Calu3 (cell line): ENCODE data around the gene GLIS1. TPM values are rescaled to one million over a fixed set of nuclear protein-coding genes. Genes with fewer than 3 reads are reported as not detected.

ENCODE experiments used
- BruUV-seq: library from RNA; stranded (reverse); fragments of 400-500 nt; replicated peaks from 2 replicates; lab custom pipeline; 2021; lab: Mats Ljungman, UMichigan
- CTCF ChIA-PET: fragments of 300-600 bp; sonication (Branson Sonifier 250); formaldehyde crosslinking; loops from one replicate; lab custom pipeline; 2022; ENCODE audit warnings: antibody characterized with exemption; lab: Charles Lee
- DNase-seq: peaks from one replicate; pipeline ENCODE4 v3.0.0; 2022
- H3K27ac Mint-ChIP-seq: one replicate; pipeline ENCODE4 v1.8.0; 2022; ENCODE audit warnings: mixed read lengths; ENCODE audit not compliant: unreplicated experiment
- H3K27me3 Mint-ChIP-seq: one replicate; pipeline ENCODE4 v1.8.0; 2022; ENCODE audit warnings: mixed read lengths; ENCODE audit not compliant: unreplicated experiment
- H3K36me3 Mint-ChIP-seq: one replicate; pipeline ENCODE4 v1.8.0; 2022; ENCODE audit warnings: mild to moderate bottlenecking, moderate library complexity, mixed read lengths; ENCODE audit not compliant: insufficient read depth, unreplicated experiment
- H3K4me1 Mint-ChIP-seq: one replicate; pipeline ENCODE4 v1.8.0; 2022; ENCODE audit warnings: mild to moderate bottlenecking, low read depth, mixed read lengths; ENCODE audit not compliant: unreplicated experiment
- H3K4me3 Mint-ChIP-seq: one replicate; pipeline ENCODE4 v1.8.0; 2022; ENCODE audit warnings: mild to moderate bottlenecking, low read depth, moderate library complexity, mixed read lengths; ENCODE audit not compliant: unreplicated experiment
- H3K9me3 Mint-ChIP-seq: one replicate; pipeline ENCODE4 v1.8.0; 2022; ENCODE audit warnings: low read depth, mixed read lengths; ENCODE audit not compliant: unreplicated experiment
- intact Hi-C: fragments of 100-400 bp; cut with micrococcal nuclease; formaldehyde crosslinking; loops from one replicate; pipeline ENCODE4 v1.10.0; 2022; ENCODE audit not compliant: unreplicated experiment
- total RNA-seq: library from RNA; stranded (reverse); gene quantifications from 2 replicates; pipeline ENCODE4 v1.2.3, GENCODE V29; 2022
- TF ChIP-seq, protein P1 (sequence below): fragments of 200-600 bp; IDR thresholded peaks from one replicate; pipeline ENCODE4 v1.8.0; 2022; ENCODE audit warnings: antibody characterized with exemption; ENCODE audit not compliant: unreplicated experiment

GLIS1 gene
- total RNA-seq, 1 experiment from 2014 or later, result not detected

- CTCF ChIA-PET, result interaction anchor here (1.2 kb wide), 1 partner anchor 17 kb away, joined by 3 read pairs; no protein-coding TSS in a partner anchor
Observed at GRCh38 chr1:53736290-53736689, 2.7 kb downstream of the GLIS1 start.

GRCh38 chr1:53735681-53736080 lies 3.3 kb downstream of the GLIS1 start:
- no peak for DNase-seq
- peaks cover 75% of the 10 kb centered on the region for H3K27me3 Mint-ChIP-seq
- no peaks in the 10 kb centered on the region for H3K9me3 Mint-ChIP-seq
- CTCF ChIA-PET, result no interaction called here
- intact Hi-C loops, result no loop called here
- no peak overlapping the region for H3K27ac Mint-ChIP-seq
- no peak overlapping the region for H3K4me3 Mint-ChIP-seq
- peaks cover 4% of the 10 kb centered on the region for H3K36me3 Mint-ChIP-seq
- no peaks in the 10 kb centered on the region for H3K4me1 Mint-ChIP-seq
- no TSS peak for BruUV-seq
- TF ChIP-seq, protein P1, sequence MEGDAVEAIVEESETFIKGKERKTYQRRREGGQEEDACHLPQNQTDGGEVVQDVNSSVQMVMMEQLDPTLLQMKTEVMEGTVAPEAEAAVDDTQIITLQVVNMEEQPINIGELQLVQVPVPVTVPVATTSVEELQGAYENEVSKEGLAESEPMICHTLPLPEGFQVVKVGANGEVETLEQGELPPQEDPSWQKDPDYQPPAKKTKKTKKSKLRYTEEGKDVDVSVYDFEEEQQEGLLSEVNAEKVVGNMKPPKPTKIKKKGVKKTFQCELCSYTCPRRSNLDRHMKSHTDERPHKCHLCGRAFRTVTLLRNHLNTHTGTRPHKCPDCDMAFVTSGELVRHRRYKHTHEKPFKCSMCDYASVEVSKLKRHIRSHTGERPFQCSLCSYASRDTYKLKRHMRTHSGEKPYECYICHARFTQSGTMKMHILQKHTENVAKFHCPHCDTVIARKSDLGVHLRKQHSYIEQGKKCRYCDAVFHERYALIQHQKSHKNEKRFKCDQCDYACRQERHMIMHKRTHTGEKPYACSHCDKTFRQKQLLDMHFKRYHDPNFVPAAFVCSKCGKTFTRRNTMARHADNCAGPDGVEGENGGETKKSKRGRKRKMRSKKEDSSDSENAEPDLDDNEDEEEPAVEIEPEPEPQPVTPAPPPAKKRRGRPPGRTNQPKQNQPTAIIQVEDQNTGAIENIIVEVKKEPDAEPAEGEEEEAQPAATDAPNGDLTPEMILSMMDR, result no peak

More at GRCh38 chr1:53736290-53736689, 2.7 kb downstream of the GLIS1 start:
- Mint-ChIP-seq H3K9me3 (no peaks in the 10 kb centered on the region), H3K4me3 (no peak overlapping the region), H3K36me3 (peaks cover 4% of the 10 kb centered on the region), H3K27ac (no peak overlapping the region), H3K27me3 (peaks cover 75% of the 10 kb centered on the region), H3K4me1 (no peaks in the 10 kb centered on the region)
- TF ChIP-seq, protein P1, result no peak
- intact Hi-C loops, result no loop called here
- DNase-seq, result no peak
- BruUV-seq, result no TSS peak

DNA sequence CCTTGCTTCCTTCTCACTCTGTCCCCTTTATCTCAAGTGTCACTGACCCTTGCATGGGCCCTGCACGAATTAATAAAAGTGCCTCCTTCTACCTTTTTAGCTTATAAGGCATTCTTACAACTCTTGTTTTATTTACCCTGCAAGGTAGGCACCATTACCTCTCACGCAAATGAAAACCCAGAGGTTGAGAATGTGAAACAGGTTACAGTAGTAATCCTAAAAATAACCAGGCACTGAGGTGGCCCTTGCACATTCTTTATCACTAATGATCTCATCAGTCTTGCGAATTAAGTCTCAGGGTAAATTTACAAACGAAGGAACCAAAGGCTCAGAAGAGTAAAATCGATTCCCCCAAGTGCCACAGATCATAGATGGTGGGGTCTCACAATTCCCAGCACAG lies 3.7 kb downstream of the GLIS1 start:
- TF ChIP-seq, protein P1, result no peak
- no peak overlapping the region for H3K4me3 Mint-ChIP-seq
- no peaks in the 10 kb centered on the region for H3K4me1 Mint-ChIP-seq
- H3K36me3 Mint-ChIP-seq, result peaks cover 4% of the 10 kb centered on the region
- no TSS peak for BruUV-seq
- no peak overlapping the region for H3K27ac Mint-ChIP-seq
- no peaks in the 10 kb centered on the region for H3K9me3 Mint-ChIP-seq
- CTCF ChIA-PET, result no interaction called here
- intact Hi-C loops, result no loop called here
- H3K27me3 Mint-ChIP-seq, result peaks cover 75% of the 10 kb centered on the region
- no peak for DNase-seq

GRCh38 chr1:53734650-53735211 lies 4.2 kb downstream of the GLIS1 start:
- Mint-ChIP-seq H3K27me3 (peaks cover 75% of the 10 kb centered on the region), H3K36me3 (peaks cover 4% of the 10 kb centered on the region), H3K4me1 (no peaks in the 10 kb centered on the region), H3K27ac (no peak overlapping the region), H3K9me3 (no peaks in the 10 kb centered on the region), H3K4me3 (no peak overlapping the region)
- intact Hi-C loops, result no loop called here
- CTCF ChIA-PET, result no interaction called here
- no peak for DNase-seq
- TF ChIP-seq, protein P1, result no peak
- BruUV-seq, result no TSS peak
